ENCODE measurements around the gene PMS1.
A peak's percentile ranks its signal among the peaks of the same experiment; 100 is the strongest.

GRCh38 chr2:189798312-189799029 is 14.2 kb downstream of the PMS1 start:
- TF ChIP-seq CTCF (conservative IDR thresholded peaks at IDR 0.05) (peak; percentile 73), ZFX (IDR thresholded peaks at IDR 0.05) (no peak)

Data from C4-2B (cell line).